Astrocyte of the cerebellum (primary cell): ENCODE data around the gene MAP3K19.

ENCODE experiments used
- DNase-seq: peaks from one replicate; pipeline ENCODE4 v3.0.0-alpha.2; 2011; ENCODE audit warnings: low read depth
- H3K4me3 ChIP-seq: 2 replicates; pipeline ENCODE4 v1.5.1; 2011; ENCODE audit warnings: mild to moderate bottlenecking, low read depth, low read length, moderate library complexity
- CTCF ChIP-seq: IDR thresholded peaks from 2 replicates; pipeline ENCODE4 v1.5.1; 2012; ENCODE audit warnings: low read length, low read depth, moderate library complexity, mild to moderate bottlenecking; ENCODE audit errors: missing control alignments
- in situ Hi-C: cut with HindIII; loops from 2 replicates; pipeline ENCODE4 v1.10.0; 2017; ENCODE audit warnings: low sequenced_read_pairs

MAP3K19 gene

GRCh38 chr2:135055182-135055786 lies 8.0 kb upstream of the MAP3K19 start:
- DNase-seq, result peak; percentile 12
- no peak for TF ChIP-seq CTCF
- no peak overlapping the region for H3K4me3 ChIP-seq

GRCh38 chr2:135052997-135053474 lies 5.8 kb upstream of the MAP3K19 start:
- in situ Hi-C loops, result no loop called here

More at GRCh38 chr2:135055182-135055786, 8.0 kb upstream of the MAP3K19 start:
- in situ Hi-C loops, result no loop called here

GRCh38 chr2:135052042-135052876 lies 5.0 kb upstream of the MAP3K19 start, which contains the start of gene RAB3GAP1:
RAB3GAP1 (plus strand) TSS chr2:135052292; CDS start chr2:135052308, 16 bp downstream.
- no peak for TF ChIP-seq CTCF
- in situ Hi-C loops, result no loop called here
- H3K4me3 ChIP-seq, result peak within 1 kb of the TSS; percentile 82
- peak; percentile 70 for DNase-seq

More at GRCh38 chr2:135052997-135053474, 5.8 kb upstream of the MAP3K19 start:
- H3K4me3 ChIP-seq, result peak overlapping the region; percentile 82
- TF ChIP-seq CTCF, result no peak
- no peak for DNase-seq

GRCh38 chr2:135050684-135051083 lies 3.4 kb upstream of the MAP3K19 start:
- no peak overlapping the region for H3K4me3 ChIP-seq
- in situ Hi-C loops, result no loop called here
- TF ChIP-seq CTCF, result no peak
- DNase-seq, result no peak

- in situ Hi-C loops, result no loop called here
- no peak overlapping the region for H3K4me3 ChIP-seq
- no peak for TF ChIP-seq CTCF
- no peak for DNase-seq
Measured at GRCh38 chr2:135050132-135050531, 2.9 kb upstream of the MAP3K19 start.

DNA sequence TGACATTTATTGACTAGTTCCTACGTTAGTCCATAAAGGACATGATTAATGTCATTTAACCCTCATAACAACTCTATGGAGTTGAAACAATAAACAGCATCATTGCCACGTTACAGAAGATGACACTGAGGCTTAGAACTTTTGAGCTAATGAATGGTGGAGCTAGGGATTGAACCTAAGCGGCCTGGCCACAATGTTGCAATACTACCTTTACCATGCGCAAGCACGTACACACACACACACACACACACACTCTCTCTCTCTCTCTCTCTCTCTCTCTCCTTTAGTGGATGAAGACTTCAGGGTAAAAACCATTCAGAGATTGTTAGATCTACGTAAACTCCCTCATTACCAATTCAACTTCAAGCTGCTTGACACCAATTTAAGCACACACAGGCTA lies 875 bp upstream of the MAP3K19 start:
- H3K4me3 ChIP-seq, result no peak overlapping the region
- no peak for TF ChIP-seq CTCF
- in situ Hi-C loops, result no loop called here
- no peak for DNase-seq
